DMS53 treated with DMSO at 0.1 percent for 48 hours (cell line): ENCODE results near the gene LRP8.

Experiments
- DNase-seq: peaks from one replicate; lab custom pipeline; 2025; ENCODE audit not compliant: unreplicated experiment; lab: John Stamatoyannopoulos, UW

The LRP8 gene

GRCh38 chr1:53324321-53324720 lies 3.5 kb downstream of the LRP8 start:
- DNase-seq: no peak

GRCh38 chr1:53323316-53323715 lies 4.6 kb downstream of the LRP8 start:
- DNase-seq: no peak

- no peak for DNase-seq
Observed at GRCh38 chr1:53321776-53322602, 5.9 kb downstream of the LRP8 start.

GRCh38 chr1:53321366-53321765 lies 6.5 kb downstream of the LRP8 start:
- DNase-seq: no peak

- DNase-seq: no peak
Observed at GRCh38 chr1:53320646-53321045, 7.2 kb downstream of the LRP8 start.

- DNase-seq: no peak
Observed at GRCh38 chr1:53319296-53320101, 8.4 kb downstream of the LRP8 start.

- DNase-seq: no peak
Observed at GRCh38 chr1:53317646-53318539, 10.0 kb downstream of the LRP8 start.

GRCh38 chr1:53316766-53317581 lies 10.9 kb downstream of the LRP8 start:
- no peak for DNase-seq

GRCh38 chr1:53316424-53316765 lies 11.5 kb downstream of the LRP8 start:
- no peak for DNase-seq

- no peak for DNase-seq
Observed at GRCh38 chr1:53315456-53316423, 12.1 kb downstream of the LRP8 start.

- DNase-seq: no peak
Observed at GRCh38 chr1:53315046-53315445, 12.8 kb downstream of the LRP8 start.

- no peak for DNase-seq
Observed at GRCh38 chr1:53314606-53315005, 13.3 kb downstream of the LRP8 start.

GRCh38 chr1:53314096-53314495 lies 13.8 kb downstream of the LRP8 start:
- no peak for DNase-seq

- no peak for DNase-seq
Observed at GRCh38 chr1:53313556-53313955, 14.3 kb downstream of the LRP8 start.

- no peak for DNase-seq
Observed at GRCh38 chr1:53311702-53312305, 16.1 kb downstream of the LRP8 start.

- no peak for DNase-seq
Observed at GRCh38 chr1:53310847-53311681, 16.8 kb downstream of the LRP8 start.

- DNase-seq: no peak
Observed at GRCh38 chr1:53309802-53310201, 18.1 kb downstream of the LRP8 start.

GRCh38 chr1:53308506-53308905 lies 19.4 kb downstream of the LRP8 start:
- DNase-seq: no peak
